Testis (tissue), 3 donors: Measurements from ENCODE around the gene DNMBP. TPM values are rescaled to one million over a fixed set of nuclear protein-coding genes. Genes with fewer than 3 reads are reported as not detected.

Source experiments
- polyA plus RNA-seq: library from polyadenylated mRNA; stranded (reverse); fragments of 350-450 nt; fragmentation: Illumina TruSeq; extraction: RNeasy Lipid Tissue Mini Kit (QIAGEN cat#74804); gene quantifications from one replicate; pipeline ENCODE4 v1.2.3, GENCODE V29; 2014; ENCODE audit warnings: low read depth, low replicate concordance; ENCODE audit not compliant: insufficient read depth
- total RNA-seq, 2 donors: library from RNA; depleted of rRNA; stranded (reverse); fragments of >200 nt; gene quantifications; one replicate each; pipeline ENCODE4 v1.2.3, GENCODE V29; 2016

The DNMBP gene
- total and polyA plus RNA-seq, 3 donors from 2014 or later, result 20.8 to 36.0 (median 33.4) TPM

Other genes with a start within 250 kb of the DNMBP start
- 1 to 10 TPM in 1 of 2 donors, under 1 TPM in 1; 0.81 to 2.7 TPM for gene ABCC2, start 227.3 kb downstream of the DNMBP start, total RNA-seq
- 4.3 TPM for gene ABCC2, start 227.3 kb downstream of the DNMBP start, polyA plus RNA-seq
- gene CPN1, start 71.9 kb upstream of the DNMBP start, total RNA-seq, result 1 to 10 TPM in 1 of 2 donors, under 1 TPM in 1; 0.87 to 2.7 TPM
- 2.4 TPM for gene CPN1, start 71.9 kb upstream of the DNMBP start, polyA plus RNA-seq
- gene ERLIN1, start 176.1 kb upstream of the DNMBP start, total RNA-seq, result 10 to 100 TPM; 27.9 to 32.5 TPM
- 62.7 TPM for gene ERLIN1, start 176.1 kb upstream of the DNMBP start, polyA plus RNA-seq
- 10 to 100 TPM; 15.2 to 16.2 TPM for gene CHUK, start 219.6 kb upstream of the DNMBP start, total RNA-seq
- 16.7 TPM for gene CHUK, start 219.6 kb upstream of the DNMBP start, polyA plus RNA-seq